HG02623 (cell line): ENCODE results near the gene CIAPIN1.

ENCODE experiments used
- ATAC-seq: cut with Tn5 transposase; IDR thresholded peaks from one replicate; pipeline ENCODE4 v1.9.1; 2021; ENCODE audit warnings: moderate library complexity; ENCODE audit not compliant: unreplicated experiment

Gene CIAPIN1

GRCh38 chr16:57476546-57477410, 29.6 kb upstream of the CIAPIN1 start:
- no peak for ATAC-seq

- peak; percentile 89 for ATAC-seq
Measured at GRCh38 chr16:57475711-57476339, 28.6 kb upstream of the CIAPIN1 start.

- no peak for ATAC-seq
Measured at GRCh38 chr16:57474671-57475661, 27.8 kb upstream of the CIAPIN1 start.

- no peak for ATAC-seq
Measured at GRCh38 chr16:57473906-57474305, 26.7 kb upstream of the CIAPIN1 start.

- ATAC-seq: no peak
Measured at GRCh38 chr16:57473176-57473840, 26.1 kb upstream of the CIAPIN1 start.

- ATAC-seq: no peak
Measured at GRCh38 chr16:57472665-57473060, 25.5 kb upstream of the CIAPIN1 start.

GRCh38 chr16:57471852-57472664, 24.9 kb upstream of the CIAPIN1 start:
- no peak for ATAC-seq

- ATAC-seq: no peak
Measured at GRCh38 chr16:57471209-57471608, 24.0 kb upstream of the CIAPIN1 start.

GRCh38 chr16:57470711-57471110, 23.5 kb upstream of the CIAPIN1 start:
- no peak for ATAC-seq

GRCh38 chr16:57469917-57470470, 22.8 kb upstream of the CIAPIN1 start:
- ATAC-seq: no peak

- no peak for ATAC-seq
Measured at GRCh38 chr16:57469046-57469445, 21.9 kb upstream of the CIAPIN1 start.

GRCh38 chr16:57468346-57468745, 21.2 kb upstream of the CIAPIN1 start:
- ATAC-seq: no peak

- no peak for ATAC-seq
Measured at GRCh38 chr16:57464523-57464922, 17.3 kb upstream of the CIAPIN1 start.

GRCh38 chr16:57462978-57463362, 15.8 kb upstream of the CIAPIN1 start:
- ATAC-seq: peak; percentile 12

GRCh38 chr16:57462209-57462977, 15.2 kb upstream of the CIAPIN1 start, which contains the start of gene POLR2C:
Gene POLR2C, plus strand, starts transcription at chr16:57462679. Its CDS starts 46 bp downstream, at chr16:57462725.
- peak; percentile 77 for ATAC-seq

GRCh38 chr16:57452021-57452420, 4.8 kb upstream of the CIAPIN1 start:
- ATAC-seq: no peak

- peak; percentile 11 for ATAC-seq
Measured at GRCh38 chr16:57446531-57447185, 527 bp downstream of the CIAPIN1 start.

- no peak for ATAC-seq
Measured at GRCh38 chr16:57445510-57445909, 1.7 kb downstream of the CIAPIN1 start.
